DMS 273 (cell line): ENCODE data around the gene SNX33.
"Not testable (repeated sequence)": the region's sequence is repeated elsewhere in the genome, so short reads cannot be mapped to it uniquely, and the experiment has no call there.

Experiments
- DNase-seq: peaks from one replicate; lab custom pipeline; 2025; ENCODE audit not compliant: unreplicated experiment; lab: John Stamatoyannopoulos, UW

SNX33 gene

DNA sequence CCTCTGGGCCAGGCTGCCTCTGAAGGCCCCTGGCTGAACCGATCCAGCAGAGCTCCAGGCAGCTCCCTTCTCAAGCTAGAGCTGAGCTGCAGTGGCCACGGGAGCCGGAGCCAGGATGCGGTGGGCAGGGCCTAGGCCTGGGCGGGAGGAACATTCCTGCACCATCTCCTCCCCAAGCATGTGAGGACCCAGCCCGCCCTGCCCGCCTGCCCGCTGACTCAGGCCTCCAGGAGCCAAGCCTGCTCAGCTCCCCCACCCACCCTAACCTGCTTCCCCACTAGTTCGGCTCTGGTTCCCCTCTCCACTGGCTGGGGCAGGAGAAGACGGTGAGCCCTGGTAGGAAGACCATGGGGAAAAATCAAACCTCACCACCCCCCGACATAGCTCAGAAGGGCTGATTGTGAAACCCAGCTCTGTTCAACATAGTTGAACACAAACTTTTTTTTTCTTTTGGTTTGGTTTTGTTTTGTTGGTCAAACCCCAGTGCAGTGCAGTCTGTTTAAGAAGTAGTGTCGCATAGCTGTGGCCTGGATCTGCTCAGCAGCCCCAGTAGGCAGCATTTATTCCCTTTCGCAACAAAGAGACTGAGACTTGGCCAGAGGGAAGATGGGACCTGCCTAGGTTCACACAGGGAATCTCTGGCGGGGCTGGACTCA, 13.5 kb downstream of the SNX33 start:
- DNase-seq = peak; percentile 48

DNA sequence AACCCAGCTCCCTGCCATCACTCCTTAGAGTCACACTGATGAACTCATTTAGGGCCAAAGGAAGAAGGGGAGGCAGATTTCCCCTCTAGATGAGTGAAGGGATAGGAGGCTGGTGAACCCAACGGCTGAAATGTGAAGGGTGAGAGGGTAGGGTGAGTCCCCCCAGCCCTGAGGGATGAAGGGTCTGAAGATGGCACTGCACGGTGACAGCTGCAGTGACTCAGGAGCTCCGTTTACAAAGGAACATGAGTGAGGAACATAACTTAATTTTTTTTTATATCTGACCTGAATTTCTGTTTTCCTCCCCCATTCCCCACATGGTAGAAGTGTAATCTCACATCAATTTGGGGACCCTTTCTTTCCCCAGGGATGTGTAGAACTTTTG, 14.0 kb downstream of the SNX33 start:
- DNase-seq = no peak

GRCh38 chr15:75662823-75663519, 15.3 kb downstream of the SNX33 start:
- peak; percentile 58 for DNase-seq

GRCh38 chr15:75663931-75664421, 16.3 kb downstream of the SNX33 start:
- no peak for DNase-seq

DNA sequence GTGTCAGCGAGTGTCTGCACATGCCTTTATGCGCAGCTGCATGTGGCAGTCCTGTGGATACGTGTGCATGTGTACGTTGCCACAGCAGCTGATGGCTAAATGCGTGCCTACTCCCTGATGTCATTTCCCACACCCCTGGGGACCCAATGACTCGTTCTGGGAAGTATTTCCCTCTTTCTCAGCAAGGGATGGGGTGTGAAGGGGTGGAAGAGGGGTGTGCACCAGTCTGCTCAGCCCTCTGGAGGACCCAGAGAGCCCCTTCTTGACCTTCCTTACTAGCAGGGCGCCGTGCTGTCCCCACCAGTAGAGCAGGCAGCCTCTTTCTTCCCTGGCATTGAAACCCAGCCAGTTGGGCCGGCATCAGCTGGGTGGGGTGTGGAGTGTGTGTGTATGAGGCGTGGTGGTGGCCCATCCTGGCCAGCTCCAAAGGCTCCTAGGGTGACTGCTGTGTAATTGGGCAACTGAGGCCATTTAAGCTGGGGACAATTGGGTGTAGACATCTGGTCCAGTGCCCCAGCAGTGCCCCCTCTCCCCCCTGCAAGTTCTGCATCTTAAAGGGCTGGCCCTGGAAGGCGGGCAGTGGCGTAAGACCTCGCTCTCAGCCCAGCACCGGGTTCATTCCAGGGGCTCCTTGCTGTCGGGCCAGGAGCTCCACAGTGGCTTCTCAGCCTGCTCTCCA, 19.2 kb downstream of the SNX33 start:
- peak; percentile 40 for DNase-seq

GRCh38 chr15:75669191-75669878, 21.6 kb downstream of the SNX33 start:
- DNase-seq = no peak

DNA sequence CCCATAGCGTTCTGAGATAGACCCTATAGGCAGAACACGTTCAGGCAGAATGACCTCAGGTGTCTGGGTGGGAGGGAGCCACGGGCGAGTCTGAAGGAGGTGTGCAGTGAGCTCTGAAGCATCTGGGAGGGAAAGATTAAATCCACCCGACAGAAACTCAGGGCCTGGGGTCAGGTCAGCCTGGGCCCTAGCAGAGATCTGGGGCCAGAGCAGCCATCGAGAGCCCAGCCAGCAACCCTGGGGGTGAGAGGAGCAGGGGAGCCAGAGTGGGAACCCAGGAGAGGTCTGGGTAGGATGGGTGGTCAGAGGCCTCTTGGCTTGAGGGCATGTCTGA, 22.1 kb downstream of the SNX33 start:
- DNase-seq = no peak

GRCh38 chr15:75671730-75672602, 24.3 kb downstream of the SNX33 start:
- peak; percentile 18 for DNase-seq

- peak; percentile 35 for DNase-seq
Measured at GRCh38 chr15:75672646-75673425, 25.1 kb downstream of the SNX33 start.

- peak; percentile 35 for DNase-seq
Measured at GRCh38 chr15:75673426-75674235, 25.9 kb downstream of the SNX33 start.

DNA sequence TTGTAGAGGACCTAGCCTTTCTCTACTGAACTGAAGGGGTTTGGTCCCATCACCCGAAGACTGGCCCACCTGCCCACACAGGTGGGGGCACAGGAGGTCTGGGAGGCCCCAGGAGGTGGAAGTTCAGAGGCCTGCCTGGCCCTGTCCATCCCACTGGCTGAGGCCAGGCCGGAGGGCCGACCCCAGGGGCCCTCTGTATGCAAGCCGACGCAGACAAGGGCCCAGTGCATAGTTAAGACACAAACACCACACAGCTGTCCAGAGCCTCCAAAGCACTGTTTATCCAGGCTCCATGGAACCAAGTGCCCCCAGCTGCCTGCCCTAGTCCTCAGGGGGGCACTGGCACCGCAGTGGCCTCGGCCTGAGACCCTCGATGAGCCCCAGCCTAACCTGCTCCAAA, 26.7 kb downstream of the SNX33 start:
- DNase-seq = no peak

- DNase-seq = no peak
Measured at GRCh38 chr15:75675579-75676404, 28.1 kb downstream of the SNX33 start.

GRCh38 chr15:75676688-75677464, 29.2 kb downstream of the SNX33 start:
- no peak for DNase-seq

DNA sequence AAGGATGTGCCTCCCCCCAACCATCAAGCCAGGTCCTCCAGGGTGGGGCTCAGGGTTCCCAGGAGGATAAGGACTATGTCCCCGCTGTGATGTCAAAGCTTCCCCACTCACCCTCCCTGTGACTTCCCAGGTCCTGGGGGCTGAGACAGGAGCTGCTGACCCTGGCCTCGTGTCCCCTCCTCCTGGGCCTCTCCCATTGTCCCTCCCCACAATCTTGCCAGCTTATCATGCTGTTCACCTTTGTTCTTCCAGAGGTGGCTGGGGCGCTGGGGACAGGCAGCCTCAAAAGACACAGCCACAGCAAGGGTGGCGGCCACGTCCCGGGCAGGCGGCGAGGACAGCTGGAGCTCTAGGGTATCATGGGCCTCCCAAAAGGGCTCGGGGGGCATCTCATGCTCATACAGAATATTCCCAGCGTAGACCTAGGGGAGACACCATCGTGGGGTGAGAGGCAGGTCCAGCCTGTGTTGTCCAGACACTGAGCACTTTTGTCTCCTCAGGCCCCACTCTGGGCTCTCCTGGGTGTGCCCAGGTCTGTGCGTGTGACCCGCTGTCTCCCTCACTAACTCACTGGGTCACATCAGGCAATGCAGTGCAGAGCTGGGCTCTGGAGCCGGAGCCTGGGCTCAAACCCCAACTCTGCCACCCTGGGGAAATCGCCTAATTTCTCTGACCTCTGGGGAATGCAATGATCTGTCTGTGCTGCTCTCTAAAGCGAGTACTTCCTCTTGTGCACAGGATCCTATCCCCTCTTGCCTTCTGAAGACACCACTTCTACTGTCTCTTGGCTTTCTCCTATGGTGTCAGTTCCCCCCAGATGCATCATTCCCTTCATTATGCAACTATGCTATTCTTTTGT, 30.0 kb downstream of the SNX33 start:
- no peak for DNase-seq

DNA sequence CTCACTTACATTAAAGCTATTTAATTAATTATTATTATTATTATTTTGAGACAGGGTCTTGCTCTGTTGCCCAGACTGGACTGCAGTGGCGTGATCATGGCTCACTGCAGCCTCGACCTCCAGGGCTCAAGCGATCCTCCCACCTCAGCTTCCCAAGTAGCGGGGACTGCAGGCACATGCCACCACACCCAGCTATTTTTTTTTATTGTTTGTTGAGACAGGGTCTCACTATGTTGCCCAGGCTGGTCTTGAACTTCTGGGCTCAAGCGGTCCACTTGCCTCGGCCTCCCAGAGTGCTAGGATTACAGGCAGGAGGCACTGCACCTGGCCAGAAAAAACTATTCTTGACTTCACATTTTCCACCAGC, 30.6 kb downstream of the SNX33 start:
- not testable (repeated sequence) for DNase-seq

- DNase-seq = no peak
Measured at GRCh38 chr15:75680007-75680789, 32.5 kb downstream of the SNX33 start.
